ENCODE measurements around the gene SRRM2.

Gene SRRM2

GRCh38 chr16:2762711-2763110, 10.3 kb downstream of the SRRM2 start:
- no peak for DNase-seq (ENCODE audit: low read depth)

- DNase-seq (ENCODE audit: low read depth), result no peak
Observed at GRCh38 chr16:2763173-2763572, 10.7 kb downstream of the SRRM2 start.

- no peak for DNase-seq (ENCODE audit: low read depth)
Observed at GRCh38 chr16:2764718-2765117, 12.3 kb downstream of the SRRM2 start.

DNA sequence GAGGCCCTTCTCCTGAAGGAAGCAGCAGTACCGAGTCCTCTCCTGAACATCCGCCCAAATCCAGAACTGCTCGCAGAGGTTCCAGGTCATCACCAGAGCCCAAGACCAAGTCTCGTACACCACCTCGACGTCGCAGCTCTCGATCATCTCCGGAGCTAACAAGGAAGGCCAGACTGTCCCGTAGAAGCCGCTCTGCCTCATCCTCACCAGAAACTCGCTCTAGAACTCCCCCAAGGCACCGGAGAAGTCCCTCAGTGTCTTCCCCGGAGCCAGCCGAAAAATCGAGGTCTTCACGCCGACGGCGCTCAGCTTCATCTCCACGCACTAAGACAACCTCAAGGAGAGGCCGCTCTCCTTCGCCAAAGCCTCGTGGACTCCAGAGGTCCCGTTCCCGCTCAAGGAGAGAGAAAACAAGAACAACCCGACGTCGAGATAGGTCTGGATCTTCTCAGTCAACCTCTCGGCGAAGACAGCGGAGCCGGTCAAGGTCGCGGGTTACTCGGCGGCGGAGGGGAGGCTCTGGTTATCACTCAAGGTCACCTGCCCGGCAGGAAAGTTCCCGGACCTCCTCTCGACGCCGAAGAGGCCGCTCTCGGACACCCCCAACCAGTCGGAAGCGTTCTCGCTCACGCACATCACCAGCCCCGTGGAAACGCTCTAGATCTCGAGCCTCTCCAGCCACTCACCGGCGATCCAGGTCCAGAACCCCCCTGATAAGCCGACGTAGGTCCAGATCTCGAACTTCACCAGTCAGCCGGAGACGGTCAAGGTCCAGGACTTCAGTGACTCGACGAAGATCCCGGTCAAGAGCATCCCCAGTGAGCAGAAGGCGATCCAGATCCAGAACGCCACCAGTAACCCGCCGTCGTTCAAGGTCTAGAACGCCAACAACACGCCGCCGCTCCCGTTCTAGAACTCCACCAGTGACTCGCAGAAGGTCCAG, 13.3 kb downstream of the SRRM2 start:
- DNase-seq (ENCODE audit: low read depth), result no peak

GRCh38 chr16:2766430-2767139, 14.1 kb downstream of the SRRM2 start:
- DNase-seq (ENCODE audit: low read depth), result no peak

- no peak for DNase-seq (ENCODE audit: low read depth)
Observed at GRCh38 chr16:2767140-2767731, 14.8 kb downstream of the SRRM2 start.

- no peak for DNase-seq (ENCODE audit: low read depth)
Observed at GRCh38 chr16:2767891-2768290, 15.5 kb downstream of the SRRM2 start.

DNA sequence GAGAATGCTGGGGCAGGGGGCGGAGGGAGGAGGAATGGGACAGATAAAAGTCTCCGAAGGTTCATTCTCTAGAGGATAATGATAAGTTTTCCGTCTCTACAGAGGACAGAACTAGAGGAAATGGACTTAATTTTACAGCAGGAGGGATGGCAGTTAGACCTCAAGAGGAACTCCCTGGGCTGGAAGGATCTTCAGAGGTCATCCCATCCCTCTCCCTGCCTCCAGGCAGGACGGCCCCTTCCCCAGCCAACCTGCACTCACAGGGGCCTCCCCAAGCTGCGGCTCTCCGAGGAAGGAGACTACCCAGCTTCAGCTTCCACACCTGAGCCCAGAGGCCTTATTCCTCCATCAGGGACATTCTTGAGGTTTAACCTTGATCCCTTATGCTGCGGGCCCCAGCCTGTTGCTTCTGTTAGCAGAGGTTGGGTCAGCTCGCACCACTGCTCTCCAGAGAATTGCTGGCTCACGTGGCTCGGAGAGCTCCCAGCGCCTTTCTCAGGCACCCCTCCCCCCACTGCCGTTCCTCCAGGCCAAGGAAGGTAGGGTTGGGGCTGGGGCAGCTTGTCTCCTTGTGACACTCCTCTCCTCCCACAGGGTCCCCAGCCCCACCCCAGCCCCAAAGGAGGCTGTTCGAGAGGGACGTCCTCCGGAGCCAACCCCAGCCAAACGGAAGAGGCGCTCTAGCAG, 16.1 kb downstream of the SRRM2 start:
- no peak for DNase-seq (ENCODE audit: low read depth)

GRCh38 chr16:2769100-2769529, 16.7 kb downstream of the SRRM2 start:
- DNase-seq (ENCODE audit: low read depth), result no peak

- DNase-seq (ENCODE audit: low read depth), result no peak
Observed at GRCh38 chr16:2769675-2770056, 17.2 kb downstream of the SRRM2 start.

DNA sequence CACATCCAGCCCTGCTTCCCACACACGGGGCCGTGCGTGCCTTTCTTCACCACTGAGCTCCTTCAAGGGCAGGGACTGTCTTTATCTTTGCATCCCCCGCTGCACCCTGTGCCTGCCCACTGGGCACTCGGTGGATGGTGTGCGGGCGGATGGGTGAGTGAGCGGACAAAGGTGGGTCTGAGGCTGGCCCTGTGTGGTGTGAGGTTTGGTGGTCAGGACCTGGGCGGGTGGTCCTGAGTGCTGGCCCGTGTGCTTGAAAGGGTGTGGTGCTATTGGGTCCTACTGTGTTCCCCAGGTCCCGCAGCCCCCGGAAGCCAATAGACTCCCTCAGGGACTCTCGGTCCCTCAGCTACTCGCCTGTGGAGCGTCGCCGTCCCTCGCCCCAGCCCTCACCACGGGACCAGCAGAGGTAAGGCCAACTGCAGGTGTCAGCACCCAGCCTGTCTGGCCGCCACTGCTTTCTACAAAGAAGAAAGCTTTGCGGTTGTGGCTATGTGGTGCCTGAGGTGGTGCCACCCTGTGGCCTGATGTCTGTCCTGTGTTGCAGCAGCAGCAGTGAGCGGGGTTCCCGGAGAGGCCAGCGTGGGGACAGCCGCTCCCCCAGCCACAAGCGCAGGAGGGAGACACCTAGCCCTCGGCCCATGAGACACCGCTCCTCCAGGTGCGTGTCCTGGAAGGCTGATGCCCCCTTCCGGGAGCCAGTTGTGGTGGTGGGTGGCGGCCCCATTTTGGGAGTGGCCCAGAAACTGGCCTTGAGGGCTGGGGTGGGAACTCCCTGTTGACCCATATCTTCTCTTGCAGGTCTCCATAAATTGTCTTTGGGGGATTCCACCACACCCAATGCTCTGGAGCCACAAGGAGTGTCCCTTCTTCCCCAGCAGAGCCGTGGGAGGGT, 17.9 kb downstream of the SRRM2 start:
- no peak for DNase-seq (ENCODE audit: low read depth)

DNA sequence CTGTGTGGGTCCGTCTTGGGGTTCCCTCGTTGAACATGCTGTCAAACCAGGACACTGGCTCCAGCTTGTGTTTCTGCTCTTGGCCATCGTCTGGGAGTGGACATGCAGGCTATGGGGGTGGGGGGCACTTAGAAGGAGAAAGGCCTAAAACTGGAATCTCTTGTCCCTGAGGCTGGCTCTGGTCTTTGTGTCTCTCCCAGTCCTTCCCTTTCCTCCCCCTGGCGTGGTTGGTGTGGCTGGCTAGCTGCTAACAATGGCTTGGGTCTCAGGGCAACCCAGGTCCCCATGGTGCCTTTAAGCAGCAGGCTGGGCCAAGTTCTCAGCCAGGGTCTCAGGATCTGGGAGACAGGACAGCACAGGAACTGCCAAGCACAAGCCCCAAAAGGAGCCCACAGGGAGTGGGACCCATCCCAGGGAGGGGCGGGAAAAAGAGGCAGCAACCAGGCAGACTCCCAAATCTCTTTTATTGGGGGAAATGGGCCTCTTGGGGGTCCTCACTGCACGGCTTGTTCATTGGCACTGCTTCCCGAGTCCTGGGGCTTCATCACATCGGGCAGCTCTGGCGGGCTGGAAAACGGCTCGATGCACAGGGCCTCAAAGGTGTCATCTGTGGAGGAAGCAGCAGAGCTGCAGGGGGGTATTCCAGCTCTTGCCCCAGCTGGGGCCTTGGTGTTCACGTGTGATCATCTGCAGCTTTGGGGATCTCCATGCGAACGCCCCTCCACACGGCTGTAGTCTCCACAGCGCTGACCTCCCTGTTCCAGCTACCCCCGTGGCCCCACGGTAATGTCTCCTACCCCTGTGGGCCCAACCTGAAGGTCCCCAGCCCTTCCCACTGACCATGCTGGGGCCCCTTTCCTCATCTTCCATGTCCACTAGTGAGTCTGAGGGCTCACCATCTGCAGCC, 19.3 kb downstream of the SRRM2 start:
- no peak for DNase-seq (ENCODE audit: low read depth)

- no peak for DNase-seq (ENCODE audit: low read depth)
Observed at GRCh38 chr16:2773188-2773968, 20.9 kb downstream of the SRRM2 start.

DNA sequence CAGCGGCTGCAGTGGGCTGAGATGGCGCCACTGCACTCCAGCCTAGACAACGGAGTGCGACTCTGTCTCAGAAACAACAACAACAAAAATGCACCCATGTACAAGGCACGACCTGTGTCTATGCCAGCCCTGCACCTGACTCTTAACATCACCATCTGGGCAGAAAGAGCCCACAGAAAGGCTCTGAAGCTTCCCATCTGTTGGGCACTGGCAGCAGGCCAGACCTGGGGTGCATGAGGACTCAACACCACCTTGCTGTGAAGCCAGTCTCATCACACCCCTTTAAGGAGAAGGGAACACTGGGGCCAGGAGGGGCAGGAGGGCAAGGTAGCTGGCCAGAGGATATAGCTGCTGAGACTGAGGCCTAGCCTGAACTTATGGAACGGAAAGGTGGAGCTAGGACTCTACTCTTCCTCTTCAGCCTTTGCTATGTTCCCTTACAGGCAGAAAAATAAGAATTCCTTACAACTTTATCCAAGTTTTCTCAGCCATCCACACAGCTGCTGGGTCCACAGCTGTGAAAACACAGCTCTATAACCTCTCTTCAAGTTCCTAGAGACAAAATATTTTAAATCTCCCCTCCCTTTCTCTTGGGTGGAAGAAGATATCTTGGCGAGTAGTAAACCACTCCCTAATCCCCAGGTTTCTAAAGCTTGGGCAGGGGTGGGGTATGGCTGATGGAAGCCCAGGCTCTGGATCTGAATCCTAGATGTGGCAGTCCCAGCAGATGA, 21.9 kb downstream of the SRRM2 start:
- DNase-seq (ENCODE audit: low read depth), result no peak

GRCh38 chr16:2775131-2775716, 22.8 kb downstream of the SRRM2 start:
- DNase-seq (ENCODE audit: low read depth), result no peak

- DNase-seq (ENCODE audit: low read depth), result no peak
Observed at GRCh38 chr16:2775765-2776499, 23.5 kb downstream of the SRRM2 start.

- DNase-seq (ENCODE audit: low read depth), result peak; percentile 38
Observed at GRCh38 chr16:2776500-2777139, 24.2 kb downstream of the SRRM2 start.

Data from activated T-cell treated with anti-CD3 and anti-CD28 coated beads for 48 hours (primary cell).